SK-N-SH (cell line): ENCODE data around the gene SLC9A7. TPM values are rescaled to one million over a fixed set of nuclear protein-coding genes. Genes with fewer than 3 reads are reported as not detected.
A peak's percentile ranks its signal among the peaks of the same experiment; 100 is the strongest.

Source experiments
- CTCF ChIA-PET: fragments of 300-600, 350-600 bp; formaldehyde crosslinking; extraction: SDS; loops from one replicate; lab custom pipeline; 2021; lab: Yijun Ruan, JAX
- POLR2A ChIA-PET: fragments of 350-600 bp; sonication (Branson Sonifier 250); formaldehyde crosslinking; extraction: SDS; loops from one replicate; lab custom pipeline; 2020; ENCODE audit warnings: antibody characterized with exemption, inconsistent platforms; lab: Yijun Ruan, JAX
- DNase-seq: peaks from one replicate; pipeline ENCODE4 v3.0.0; 2012
- H2AFZ ChIP-seq: fragments of 200-600 bp; sonication (generic); 2 replicates; pipeline ENCODE4 v1.8.1; 2016; ENCODE audit warnings: antibody characterized with exemption, mild to moderate bottlenecking, low read depth
- H3F3A ChIP-seq: fragments of 200-600 bp; sonication (generic); replicated peaks from 2 replicates; pipeline ENCODE3; 2016; ENCODE audit warnings: antibody characterized with exemption, mild to moderate bottlenecking; ENCODE audit not compliant: insufficient read depth
- H3K27ac ChIP-seq, 2 experiments: fragments of 200-500 bp in 1 of 2; fragments of 200-600 bp in 1 of 2; sonication (Bioruptor generic) in 1 of 2; sonication (generic), shearing (Covaris generic) in 1 of 2; 2 replicates each; pipeline versions ENCODE4 v1.5.1 to v1.6.1; 2014 to 2016; ENCODE audit warnings: low read depth in 2 of 2, inconsistent platforms in 1 of 2, low read length in 1 of 2, mild to moderate bottlenecking in 1 of 2, mixed read lengths in 1 of 2
- H3K27me3 ChIP-seq: fragments of 200-600 bp; sonication (generic), shearing (Covaris generic); 2 replicates; pipeline ENCODE4 v1.6.1; 2016; ENCODE audit warnings: mixed run types; ENCODE audit not compliant: insufficient read depth
- H3K36me3 ChIP-seq, 2 experiments: fragments of 200-500 bp in 1 of 2; fragments of 200-600 bp in 1 of 2; sonication (Bioruptor generic) in 1 of 2; sonication (generic) in 1 of 2; replicated peaks in 1 of 2; 2 replicates each; pipeline versions ENCODE3 to v1.5.1; 2014 to 2016; ENCODE audit warnings: low read length in 1 of 2, mild to moderate bottlenecking in 1 of 2; ENCODE audit not compliant: insufficient read depth in 2 of 2, control insufficient read depth in 1 of 2
- H3K4me1 ChIP-seq, 2 experiments: fragments of 200-500 bp in 1 of 2; fragments of 200-600 bp in 1 of 2; sonication (Bioruptor generic) in 1 of 2; sonication (generic), shearing (Covaris generic) in 1 of 2; 2 replicates each; pipeline versions ENCODE4 v1.5.1 to v1.6.1; 2014 to 2016; ENCODE audit warnings: low read depth in 1 of 2, low read length in 1 of 2, mixed run types in 1 of 2; ENCODE audit not compliant: insufficient read depth in 2 of 2, control insufficient read depth in 1 of 2
- H3K4me2 ChIP-seq: fragments of 200-600 bp; sonication (generic), shearing (Covaris generic); 2 replicates; pipeline ENCODE4 v1.6.1; 2017; ENCODE audit warnings: mixed run types
- H3K4me3 ChIP-seq, 2 experiments: fragments of 200-500 bp in 1 of 2; fragments of 200-600 bp in 1 of 2; sonication (Bioruptor generic) in 1 of 2; sonication (generic), shearing (Covaris generic) in 1 of 2; 2 replicates each; pipeline versions ENCODE4 v1.5.1 to v1.8.1; 2014 to 2016; ENCODE audit warnings: low read depth in 2 of 2, inconsistent platforms in 1 of 2, low read length in 1 of 2, mild to moderate bottlenecking in 1 of 2, mixed read lengths in 1 of 2, moderate library complexity in 1 of 2
- H3K79me2 ChIP-seq: fragments of 200-600 bp; sonication (generic); 2 replicates; pipeline ENCODE4 v1.8.1; 2017; ENCODE audit warnings: mild to moderate bottlenecking; ENCODE audit not compliant: insufficient read depth
- H3K9ac ChIP-seq: fragments of 200-600 bp; sonication (generic); 2 replicates; pipeline ENCODE4 v1.6.1; 2017; ENCODE audit warnings: mixed run types
- H3K9me2 ChIP-seq: fragments of 200-600 bp; sonication (generic); 2 replicates; pipeline ENCODE4 v1.6.1; 2017; ENCODE audit warnings: mixed run types
- H3K9me3 ChIP-seq: fragments of 200-600 bp; sonication (generic); 2 replicates; pipeline ENCODE4 v1.6.1; 2017; ENCODE audit warnings: mixed run types, mild to moderate bottlenecking, moderate library complexity
- H4K20me1 ChIP-seq: fragments of 200-600 bp; sonication (generic); 2 replicates; pipeline ENCODE4 v1.6.1; 2017; ENCODE audit warnings: mild to moderate bottlenecking, mixed run types; ENCODE audit not compliant: insufficient read depth
- ELF1 ChIP-seq: IDR thresholded peaks from 2 replicates; pipeline ENCODE4 v1.4.0; 2012
- FOXJ3 ChIP-seq: sonication (generic); formaldehyde crosslinking; IDR thresholded peaks from 2 replicates; pipeline ENCODE4 v1.5.1; 2020; ENCODE audit warnings: mild to moderate bottlenecking, missing genetic modification reagents
- FOXM1 ChIP-seq: IDR thresholded peaks from 2 replicates; pipeline ENCODE4 v1.4.0; 2012; ENCODE audit warnings: low read depth, mild to moderate bottlenecking
- GABPA ChIP-seq: IDR thresholded peaks from 2 replicates; pipeline ENCODE4 v1.4.0; 2012; ENCODE audit warnings: low read depth, mild to moderate bottlenecking
- JUND ChIP-seq: IDR thresholded peaks from 2 replicates; pipeline ENCODE4 v1.4.0; 2012
- NRF1 ChIP-seq: IDR thresholded peaks from 2 replicates; pipeline ENCODE4 v1.6.1; 2012; ENCODE audit warnings: low read depth, mild to moderate bottlenecking, low read length
- POLR2AphosphoS5 ChIP-seq: IDR thresholded peaks from 2 replicates; pipeline ENCODE4 v1.6.1; 2012; ENCODE audit warnings: low read depth, low read length
- RAD21 ChIP-seq: IDR thresholded peaks from 2 replicates; pipeline ENCODE4 v1.6.1; 2012; ENCODE audit warnings: mild to moderate bottlenecking, low read length
- RFX5 ChIP-seq: IDR thresholded peaks from 2 replicates; pipeline ENCODE4 v1.6.1; 2012; ENCODE audit warnings: mild to moderate bottlenecking, improper control_type of control experiment, low read length
- SMC3 ChIP-seq: IDR thresholded peaks from 2 replicates; pipeline ENCODE4 v1.6.1; 2012; ENCODE audit warnings: low read depth, low read length, improper control_type of control experiment
- TCF12 ChIP-seq: IDR thresholded peaks from 2 replicates; pipeline ENCODE4 v1.4.0; 2012
- YY1 ChIP-seq: IDR thresholded peaks from 2 replicates; pipeline ENCODE4 v1.4.0; 2012; ENCODE audit warnings: low read depth, mild to moderate bottlenecking
- WGBS: methylation state at CpG from one replicate; pipeline ENCODE4 v1.1.6; 2017; ENCODE audit warnings: low lambda C conversion rate; 5-methylcytosine and 5-hydroxymethylcytosine counted together
- polyA plus RNA-seq, 3 experiments: library from polyadenylated mRNA; depleted of rRNA; stranded (reverse); fragments of >200 nt; gene quantifications; 2 replicates each; pipeline ENCODE4 v1.2.3, GENCODE V29; 2012
- TF ChIP-seq, protein P1 (sequence below): fragments of 150-350 bp; IDR thresholded peaks from 2 replicates; pipeline ENCODE4 v1.6.1; 2017; ENCODE audit warnings: antibody characterized with exemption, low read length, low read depth, borderline replicate concordance
- TF ChIP-seq, protein P2 (sequence below): fragments of 200-600 bp; sonication (generic); IDR thresholded peaks from 2 replicates; pipeline ENCODE4 v1.6.1; 2017; ENCODE audit warnings: antibody characterized with exemption, mild to moderate bottlenecking, moderate library complexity
- TF ChIP-seq, protein P3 (sequence below): IDR thresholded peaks from 2 replicates; pipeline ENCODE4; 2012
- TF ChIP-seq, protein P4 (sequence below): IDR thresholded peaks from 2 replicates; pipeline ENCODE4 v1.4.0; 2012; ENCODE audit warnings: low read depth, borderline replicate concordance
- TF ChIP-seq, protein P5 (sequence below): IDR thresholded peaks from 2 replicates; pipeline ENCODE4 v1.4.0; 2012; ENCODE audit warnings: low read depth
- TF ChIP-seq, protein P6 (sequence below): IDR thresholded peaks from 2 replicates; pipeline ENCODE4 v1.4.0; 2012; ENCODE audit warnings: low read depth, borderline replicate concordance

The SLC9A7 gene
- polyA plus RNA-seq, 1 of the 3 experiments (the other 2 are of a cell fraction) = 10.5 TPM

DNA sequence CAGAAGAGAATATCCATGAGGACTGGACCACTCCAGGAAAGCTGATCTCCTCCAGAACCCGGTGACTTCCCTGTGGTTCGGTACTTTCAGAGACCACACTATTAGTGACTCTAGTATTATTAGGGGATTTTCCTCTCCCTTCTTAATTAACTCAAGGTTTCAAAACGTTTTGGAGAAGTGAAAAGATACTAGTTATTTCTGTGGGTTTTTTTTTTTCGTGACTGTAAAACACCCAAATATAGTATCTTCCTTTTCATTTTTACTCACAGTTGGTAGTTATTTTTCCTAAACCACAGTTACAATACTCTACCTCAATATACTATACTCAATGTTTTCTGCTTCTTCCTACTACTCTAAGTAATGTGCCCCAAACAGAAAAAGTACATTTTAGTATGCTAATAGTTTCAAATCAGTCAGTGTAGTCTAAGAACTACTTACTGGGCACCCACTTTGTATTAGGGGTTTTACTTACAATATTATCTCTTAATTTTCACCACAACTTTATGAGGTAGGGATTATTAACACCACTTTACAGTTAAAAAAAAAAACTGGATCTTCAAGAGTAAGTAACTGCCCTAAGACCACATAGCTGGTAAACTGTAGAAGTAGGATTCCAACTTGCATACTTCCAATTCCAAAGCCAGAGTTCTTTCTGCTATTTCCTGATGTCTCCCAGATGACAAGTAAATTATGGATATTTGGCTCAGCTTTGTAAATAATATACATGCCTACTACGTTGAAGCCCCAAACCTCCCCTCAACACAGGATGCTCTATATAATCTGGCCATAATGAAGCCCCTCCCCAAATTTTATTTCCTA, 45.0 kb downstream of the SLC9A7 start:
- Histone ChIP-seq H2AFZ (no peak overlapping the region), H3K79me2 (no peaks in the 10 kb centered on the region), H3K27ac (peak overlapping the region in 1 of 2 experiments; percentile 16; a peak in 1 of 4 replicates), H4K20me1 (no peaks in the 10 kb centered on the region), H3K9me3 (no peaks in the 10 kb centered on the region), H3K4me1 (peaks cover 0 to 3% of the 10 kb centered on the region in 2 experiments; a peak in 1 of 4 replicates), H3K27me3 (no peaks in the 10 kb centered on the region; the same call in 1 of the 2 replicates), H3F3A (no peaks in the 10 kb centered on the region), H3K9me2 (no peaks in the 10 kb centered on the region), H3K36me3 (no peaks in the 10 kb centered on the region), H3K4me2 (no peak overlapping the region), H3K4me3 (no peak overlapping the region), H3K9ac (no peak overlapping the region)
- TF ChIP-seq, protein P1, sequence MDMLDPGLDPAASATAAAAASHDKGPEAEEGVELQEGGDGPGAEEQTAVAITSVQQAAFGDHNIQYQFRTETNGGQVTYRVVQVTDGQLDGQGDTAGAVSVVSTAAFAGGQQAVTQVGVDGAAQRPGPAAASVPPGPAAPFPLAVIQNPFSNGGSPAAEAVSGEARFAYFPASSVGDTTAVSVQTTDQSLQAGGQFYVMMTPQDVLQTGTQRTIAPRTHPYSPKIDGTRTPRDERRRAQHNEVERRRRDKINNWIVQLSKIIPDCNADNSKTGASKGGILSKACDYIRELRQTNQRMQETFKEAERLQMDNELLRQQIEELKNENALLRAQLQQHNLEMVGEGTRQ = no peak
- TF ChIP-seq NRF1 (no peak), TCF12 (no peak), FOXM1 (no peak), FOXJ3 (CRISPR knock-in tag) (no peak), SMC3 (no peak), RAD21 (no peak), YY1 (no peak), POLR2AphosphoS5 (no peak), RFX5 (no peak)
- TF ChIP-seq, protein P2, sequence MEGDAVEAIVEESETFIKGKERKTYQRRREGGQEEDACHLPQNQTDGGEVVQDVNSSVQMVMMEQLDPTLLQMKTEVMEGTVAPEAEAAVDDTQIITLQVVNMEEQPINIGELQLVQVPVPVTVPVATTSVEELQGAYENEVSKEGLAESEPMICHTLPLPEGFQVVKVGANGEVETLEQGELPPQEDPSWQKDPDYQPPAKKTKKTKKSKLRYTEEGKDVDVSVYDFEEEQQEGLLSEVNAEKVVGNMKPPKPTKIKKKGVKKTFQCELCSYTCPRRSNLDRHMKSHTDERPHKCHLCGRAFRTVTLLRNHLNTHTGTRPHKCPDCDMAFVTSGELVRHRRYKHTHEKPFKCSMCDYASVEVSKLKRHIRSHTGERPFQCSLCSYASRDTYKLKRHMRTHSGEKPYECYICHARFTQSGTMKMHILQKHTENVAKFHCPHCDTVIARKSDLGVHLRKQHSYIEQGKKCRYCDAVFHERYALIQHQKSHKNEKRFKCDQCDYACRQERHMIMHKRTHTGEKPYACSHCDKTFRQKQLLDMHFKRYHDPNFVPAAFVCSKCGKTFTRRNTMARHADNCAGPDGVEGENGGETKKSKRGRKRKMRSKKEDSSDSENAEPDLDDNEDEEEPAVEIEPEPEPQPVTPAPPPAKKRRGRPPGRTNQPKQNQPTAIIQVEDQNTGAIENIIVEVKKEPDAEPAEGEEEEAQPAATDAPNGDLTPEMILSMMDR = no peak
- TF ChIP-seq, protein P3, sequence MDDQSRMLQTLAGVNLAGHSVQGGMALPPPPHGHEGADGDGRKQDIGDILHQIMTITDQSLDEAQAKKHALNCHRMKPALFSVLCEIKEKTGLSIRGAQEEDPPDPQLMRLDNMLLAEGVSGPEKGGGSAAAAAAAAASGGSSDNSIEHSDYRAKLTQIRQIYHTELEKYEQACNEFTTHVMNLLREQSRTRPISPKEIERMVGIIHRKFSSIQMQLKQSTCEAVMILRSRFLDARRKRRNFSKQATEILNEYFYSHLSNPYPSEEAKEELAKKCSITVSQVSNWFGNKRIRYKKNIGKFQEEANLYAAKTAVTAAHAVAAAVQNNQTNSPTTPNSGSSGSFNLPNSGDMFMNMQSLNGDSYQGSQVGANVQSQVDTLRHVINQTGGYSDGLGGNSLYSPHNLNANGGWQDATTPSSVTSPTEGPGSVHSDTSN = no peak
- no peak for DNase-seq
- ChIA-PET POLR2A (no interaction called here), CTCF (no interaction called here)
- WGBS = 43% methylated on average over 5 of the region's 5 CpGs

DNA sequence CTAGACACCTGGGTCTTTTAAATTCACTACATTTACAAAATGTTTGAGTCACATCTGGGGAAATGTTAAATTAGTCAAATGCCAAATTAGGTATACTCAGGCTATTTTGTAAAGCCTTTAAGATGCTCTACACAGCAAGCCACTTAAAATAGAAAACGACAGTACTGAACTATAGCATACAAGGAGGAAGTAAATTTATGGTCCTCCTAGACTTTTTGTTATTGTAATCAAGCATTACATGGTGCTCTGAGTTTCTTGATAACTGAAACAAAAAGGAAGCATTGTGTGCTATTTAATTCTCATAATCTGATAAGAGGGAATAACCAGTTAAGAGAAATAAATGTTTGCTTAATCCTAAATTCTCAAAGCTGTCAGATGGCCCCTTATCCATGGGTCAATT, 46.2 kb downstream of the SLC9A7 start:
- no peak overlapping the region for H3K9ac ChIP-seq
- CTCF ChIA-PET = no interaction called here
- H3K4me1 ChIP-seq = peaks cover 0 to 3% of the 10 kb centered on the region in 2 experiments; a peak in 1 of 4 replicates
- no peak overlapping the region for H2AFZ ChIP-seq
- POLR2A ChIA-PET = no interaction called here
- no peak for TF ChIP-seq NRF1
- TF ChIP-seq ELF1 = no peak
- no peak for TF ChIP-seq GABPA
- no peak for TF ChIP-seq SMC3
- TF ChIP-seq, protein P4, sequence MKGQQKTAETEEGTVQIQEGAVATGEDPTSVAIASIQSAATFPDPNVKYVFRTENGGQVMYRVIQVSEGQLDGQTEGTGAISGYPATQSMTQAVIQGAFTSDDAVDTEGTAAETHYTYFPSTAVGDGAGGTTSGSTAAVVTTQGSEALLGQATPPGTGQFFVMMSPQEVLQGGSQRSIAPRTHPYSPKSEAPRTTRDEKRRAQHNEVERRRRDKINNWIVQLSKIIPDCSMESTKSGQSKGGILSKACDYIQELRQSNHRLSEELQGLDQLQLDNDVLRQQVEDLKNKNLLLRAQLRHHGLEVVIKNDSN = no peak
- TF ChIP-seq JUND = no peak
- TF ChIP-seq, protein P1 = no peak
- TF ChIP-seq, protein P5, sequence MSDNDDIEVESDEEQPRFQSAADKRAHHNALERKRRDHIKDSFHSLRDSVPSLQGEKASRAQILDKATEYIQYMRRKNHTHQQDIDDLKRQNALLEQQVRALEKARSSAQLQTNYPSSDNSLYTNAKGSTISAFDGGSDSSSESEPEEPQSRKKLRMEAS = no peak
- TF ChIP-seq, protein P6, sequence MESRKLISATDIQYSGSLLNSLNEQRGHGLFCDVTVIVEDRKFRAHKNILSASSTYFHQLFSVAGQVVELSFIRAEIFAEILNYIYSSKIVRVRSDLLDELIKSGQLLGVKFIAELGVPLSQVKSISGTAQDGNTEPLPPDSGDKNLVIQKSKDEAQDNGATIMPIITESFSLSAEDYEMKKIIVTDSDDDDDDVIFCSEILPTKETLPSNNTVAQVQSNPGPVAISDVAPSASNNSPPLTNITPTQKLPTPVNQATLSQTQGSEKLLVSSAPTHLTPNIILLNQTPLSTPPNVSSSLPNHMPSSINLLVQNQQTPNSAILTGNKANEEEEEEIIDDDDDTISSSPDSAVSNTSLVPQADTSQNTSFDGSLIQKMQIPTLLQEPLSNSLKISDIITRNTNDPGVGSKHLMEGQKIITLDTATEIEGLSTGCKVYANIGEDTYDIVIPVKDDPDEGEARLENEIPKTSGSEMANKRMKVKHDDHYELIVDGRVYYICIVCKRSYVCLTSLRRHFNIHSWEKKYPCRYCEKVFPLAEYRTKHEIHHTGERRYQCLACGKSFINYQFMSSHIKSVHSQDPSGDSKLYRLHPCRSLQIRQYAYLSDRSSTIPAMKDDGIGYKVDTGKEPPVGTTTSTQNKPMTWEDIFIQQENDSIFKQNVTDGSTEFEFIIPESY = no peak
- no peak for TF ChIP-seq YY1
- no peaks in the 10 kb centered on the region; the same call in 1 of the 2 replicates for H3K27me3 ChIP-seq
- no peaks in the 10 kb centered on the region for H3K9me2 ChIP-seq
- 30% methylated on average over 1 of the region's 1 CpG for WGBS
- H3K4me3 ChIP-seq = no peak overlapping the region
- no peaks in the 10 kb centered on the region for H3K9me3 ChIP-seq
- no peak overlapping the region for H3K27ac ChIP-seq
- H3K79me2 ChIP-seq = no peaks in the 10 kb centered on the region
- no peaks in the 10 kb centered on the region for H4K20me1 ChIP-seq
- no peaks in the 10 kb centered on the region for H3K36me3 ChIP-seq
- DNase-seq = no peak
- H3K4me2 ChIP-seq = no peak overlapping the region
- H3F3A ChIP-seq = no peaks in the 10 kb centered on the region
